D341Med (cell line): ENCODE measurements around the gene LRRC61.
A peak's percentile ranks its signal among the peaks of the same experiment; 100 is the strongest.

Experiments used
- DNase-seq: peaks from one replicate; pipeline ENCODE4 v3.0.0; 2012; ENCODE audit warnings: low spot score

LRRC61 gene

DNA sequence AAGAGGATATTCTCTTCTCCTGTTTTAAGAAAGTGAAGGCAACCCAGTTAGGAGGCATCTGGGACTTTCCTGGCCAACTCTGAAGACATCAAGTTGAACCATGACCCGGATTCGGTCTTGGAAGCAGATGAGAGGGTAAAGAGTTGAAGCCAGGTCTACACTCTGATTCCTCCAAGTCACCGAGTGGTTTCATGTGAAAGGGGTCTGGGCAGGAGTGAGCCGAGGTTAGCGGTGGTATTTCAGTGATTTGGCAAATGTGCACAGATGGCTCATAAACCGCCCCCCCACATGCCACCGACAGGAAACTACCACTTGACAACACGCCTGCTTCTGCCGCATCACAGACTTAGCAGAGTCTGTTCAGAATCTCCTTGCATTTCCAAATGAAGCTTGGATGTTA lies 34.1 kb downstream of the LRRC61 start:
- peak; percentile 73 for DNase-seq

DNA sequence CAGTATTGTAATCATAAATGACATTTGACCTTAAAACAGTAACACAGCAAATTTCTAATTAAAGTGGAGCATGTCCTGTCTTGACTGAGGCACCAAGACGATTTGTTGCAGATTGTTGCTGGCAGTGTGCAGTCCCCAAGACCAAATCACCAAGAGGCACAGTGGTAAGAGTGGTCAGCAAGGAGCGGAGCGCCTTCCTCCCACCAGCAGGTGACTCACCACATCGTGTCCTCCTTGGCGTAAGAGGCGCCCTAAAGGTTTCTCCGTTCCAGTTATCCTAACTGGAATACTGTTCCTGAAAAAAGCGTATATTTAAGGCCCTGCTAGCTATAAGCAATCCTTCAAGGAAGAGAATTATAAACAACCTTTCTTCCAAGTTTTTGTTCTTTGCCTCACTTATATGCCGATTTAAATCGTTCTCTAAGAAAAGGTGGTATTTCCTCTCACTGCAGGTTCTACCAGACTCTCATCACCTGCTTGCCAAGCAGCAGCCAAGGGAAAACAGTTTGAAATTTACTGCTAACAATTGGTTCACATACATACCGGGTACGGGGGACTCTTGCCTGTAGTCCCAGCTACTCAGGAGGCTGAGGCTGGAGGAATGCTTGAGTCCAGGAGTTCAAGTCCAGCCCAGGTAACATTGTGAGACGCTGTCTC lies 34.7 kb downstream of the LRRC61 start:
- DNase-seq, result no peak

GRCh38 chr7:150358433-150358832 lies 35.3 kb downstream of the LRRC61 start:
- no peak for DNase-seq

GRCh38 chr7:150358988-150359621 lies 36.0 kb downstream of the LRRC61 start:
- DNase-seq, result no peak

DNA sequence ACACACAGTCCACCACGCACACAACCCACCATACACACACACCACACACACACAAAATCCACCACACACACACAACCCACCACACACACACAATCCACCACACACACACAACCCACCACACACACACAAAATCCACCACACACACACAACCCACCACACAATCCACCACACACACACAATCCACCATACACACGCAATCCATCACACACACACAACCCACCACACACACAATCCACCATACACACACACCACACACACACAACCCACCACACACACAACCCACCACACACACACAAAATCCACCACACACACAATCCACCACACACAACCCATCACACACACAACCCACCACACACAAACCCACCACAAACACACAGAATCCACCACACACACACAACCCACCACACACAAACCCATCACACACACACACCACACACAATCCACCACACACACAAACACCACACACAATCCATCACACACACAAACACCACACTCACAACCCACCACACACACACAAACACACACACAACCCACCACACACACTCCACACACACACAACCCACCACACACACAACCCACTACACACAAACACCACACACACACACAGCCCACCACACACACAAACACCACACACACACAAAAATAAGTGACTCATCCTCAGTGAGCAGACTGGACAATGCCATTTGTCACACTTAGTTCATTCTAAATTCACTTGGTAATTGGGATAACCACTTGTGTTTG lies 36.6 kb downstream of the LRRC61 start:
- no peak for DNase-seq

- no peak for DNase-seq
Observed at GRCh38 chr7:150360363-150361058, 37.4 kb downstream of the LRRC61 start.

- DNase-seq, result no peak
Observed at GRCh38 chr7:150361402-150361801, 38.2 kb downstream of the LRRC61 start.

- DNase-seq, result no peak
Observed at GRCh38 chr7:150361807-150362621, 38.9 kb downstream of the LRRC61 start.

DNA sequence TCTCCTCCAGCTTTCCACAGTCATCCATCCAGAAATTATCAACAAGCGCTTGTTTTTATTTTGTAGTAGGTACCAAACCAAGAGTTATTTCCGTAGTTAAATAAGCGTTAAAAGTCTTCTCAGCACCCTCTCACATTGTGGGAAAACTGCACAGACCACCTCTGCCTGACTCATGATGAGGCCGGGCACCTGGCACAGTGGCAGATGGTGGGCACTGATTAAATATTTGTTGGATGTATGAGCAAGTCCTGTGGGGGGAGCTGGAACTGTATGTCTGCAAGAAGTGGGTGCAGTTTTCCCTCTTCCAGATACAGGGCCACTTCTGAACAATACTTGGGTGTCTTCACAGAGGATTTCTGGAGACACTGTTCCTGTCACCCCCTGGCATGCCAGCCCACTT lies 40.2 kb downstream of the LRRC61 start:
- DNase-seq, result no peak

- DNase-seq, result no peak
Observed at GRCh38 chr7:150363872-150364271, 40.7 kb downstream of the LRRC61 start.

- no peak for DNase-seq
Observed at GRCh38 chr7:150365194-150365593, 42.0 kb downstream of the LRRC61 start.

DNA sequence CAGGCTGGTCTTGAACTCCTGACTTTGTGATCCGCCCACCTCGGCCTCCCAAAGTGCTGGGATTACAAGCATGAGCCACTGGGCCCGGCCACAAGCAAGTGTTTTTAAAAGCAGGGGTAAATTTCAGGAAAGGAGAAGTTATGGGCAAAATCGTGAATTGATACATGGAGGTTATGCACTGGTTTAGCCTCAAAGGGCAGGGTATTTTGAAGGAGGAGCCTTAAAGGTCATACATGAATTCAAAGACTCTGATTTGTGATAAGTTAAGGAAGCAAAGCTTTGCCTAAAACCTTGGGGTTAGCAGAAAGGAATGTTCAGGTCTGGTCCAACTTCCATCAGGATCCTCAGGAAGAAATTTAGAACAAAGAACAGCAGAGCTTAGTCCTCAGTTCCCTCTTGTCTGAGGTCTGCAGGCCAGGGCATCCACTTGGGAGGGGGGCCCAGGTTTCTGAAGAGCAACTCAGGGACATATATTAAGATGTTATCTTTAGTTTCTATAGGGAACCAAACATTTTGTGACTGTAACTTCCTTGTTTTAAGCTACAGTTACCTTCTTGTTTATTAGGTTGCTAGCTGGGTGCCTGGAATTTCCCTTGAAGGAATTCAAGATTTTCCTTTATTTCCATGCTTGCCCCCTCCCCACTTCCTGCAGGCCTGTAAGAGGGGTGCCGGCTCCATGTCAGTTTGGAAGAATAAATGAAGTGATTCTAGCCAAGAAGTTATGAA lies 42.7 kb downstream of the LRRC61 start:
- DNase-seq, result no peak

DNA sequence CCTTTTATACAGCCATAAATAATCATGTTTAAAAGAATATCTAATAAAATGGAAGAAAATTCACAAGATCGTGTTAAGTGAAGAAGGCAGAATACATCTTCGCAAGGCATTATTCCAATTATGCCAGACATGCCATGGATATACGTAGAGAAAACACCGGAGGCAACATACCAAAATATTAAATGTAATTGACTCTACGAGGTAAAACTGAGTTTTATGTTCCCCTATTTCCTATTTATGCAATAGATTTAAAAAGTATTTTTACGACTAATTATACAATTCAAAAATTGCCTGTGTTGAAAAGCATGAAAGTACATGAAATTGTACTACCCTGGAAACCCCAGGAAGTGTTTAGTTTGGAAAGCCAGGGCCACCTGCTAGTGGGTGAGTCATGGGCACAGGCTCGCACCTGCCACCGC lies 44.5 kb downstream of the LRRC61 start:
- no peak for DNase-seq

DNA sequence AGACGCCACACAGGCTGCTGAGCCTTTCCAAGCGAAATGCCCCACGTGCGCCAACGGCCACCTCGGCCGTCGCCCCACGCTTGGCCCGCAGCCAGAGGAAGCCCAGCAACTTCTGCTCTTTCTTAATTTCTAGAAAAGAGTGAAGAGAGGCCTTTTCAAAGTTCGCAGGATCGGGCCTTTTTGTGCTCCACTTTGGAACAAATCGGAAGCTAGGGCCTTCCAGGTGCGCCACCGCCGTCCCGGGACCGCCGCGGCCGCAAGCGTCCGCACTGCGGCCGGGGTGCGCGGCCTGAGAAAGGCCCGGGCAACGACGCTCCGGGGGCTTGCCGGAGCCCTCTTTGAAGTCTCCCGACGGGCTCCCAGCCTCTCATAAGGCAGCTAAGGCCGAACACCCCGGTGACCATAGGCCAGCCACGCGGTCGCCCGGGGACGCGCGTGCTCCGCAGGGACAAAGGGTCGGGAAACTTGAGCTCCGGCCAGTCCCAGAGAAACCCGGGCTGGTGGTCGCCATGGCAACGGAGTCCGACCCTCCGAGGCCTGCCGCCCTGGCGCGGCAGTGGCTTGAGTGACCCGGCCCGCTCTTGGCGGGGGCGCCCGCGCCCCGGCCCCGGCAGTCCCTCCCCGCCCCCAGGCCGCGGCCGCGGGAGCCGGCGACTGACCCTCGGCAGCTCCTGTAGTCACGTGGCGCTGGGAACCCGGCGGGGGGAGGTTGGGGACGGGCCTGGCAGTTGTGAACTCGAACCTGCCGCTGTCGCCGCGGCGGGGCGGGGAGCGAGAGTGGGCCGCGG lies 45.1 kb downstream of the LRRC61 start, which contains the start of gene REPIN1:
TSS of gene REPIN1 (plus strand) at position 727 of the 788 bp plus-strand sequence. CDS start 890 bp downstream, outside the sequence.
- DNase-seq, result peak; percentile 94

- no peak for DNase-seq
Observed at GRCh38 chr7:150368884-150369747, 46.0 kb downstream of the LRRC61 start.

GRCh38 chr7:150369748-150370501 lies 46.8 kb downstream of the LRRC61 start:
- no peak for DNase-seq

- DNase-seq, result no peak
Observed at GRCh38 chr7:150370612-150371071, 47.5 kb downstream of the LRRC61 start.
